Activated CD4-positive, alpha-beta T cell treated with anti-CD3 and anti-CD28 coated beads, Interleukin-2, Interleukin-6, amounts not matched to agents 100 ng/mL and 50 ng/mL, durations not matched to agents 16 hours and 8 hours (primary cell): Measurements from ENCODE around the gene MMD2.
"Not testable (repeated sequence)": the region's sequence is repeated elsewhere in the genome, so short reads cannot be mapped to it uniquely, and the experiment has no call there.

Experiments
- DNase-seq: peaks from one replicate; pipeline ENCODE4 v3.0.0-alpha.2; 2020

Gene MMD2

GRCh38 chr7:4958477-4959301 lies at the start of gene MMD2:
Gene MMD2, minus strand, starts transcription at chr7:4959187. Its CDS starts 170 bp downstream, at chr7:4959017.
- no peak for DNase-seq

DNA sequence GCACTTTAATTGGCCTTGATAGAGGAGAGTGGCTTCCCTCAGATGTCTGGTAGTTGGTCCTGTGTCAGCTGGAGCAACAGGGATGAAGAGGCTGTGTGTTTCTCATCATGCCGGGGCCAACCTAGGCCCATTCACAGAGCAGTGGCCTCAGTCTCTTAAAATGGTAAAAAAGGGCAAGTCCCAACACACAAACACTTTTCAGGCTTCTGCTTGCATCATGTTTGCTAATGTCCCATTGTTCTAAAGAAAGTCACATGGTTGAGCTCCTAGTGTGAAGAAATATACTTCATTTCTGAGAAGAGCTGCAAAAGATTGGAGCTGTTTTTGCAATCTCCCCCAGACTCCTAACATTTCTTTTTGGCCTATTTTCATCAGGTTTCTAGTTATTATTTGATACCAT lies 46.1 kb upstream of the MMD2 start:
- DNase-seq: no peak

DNA sequence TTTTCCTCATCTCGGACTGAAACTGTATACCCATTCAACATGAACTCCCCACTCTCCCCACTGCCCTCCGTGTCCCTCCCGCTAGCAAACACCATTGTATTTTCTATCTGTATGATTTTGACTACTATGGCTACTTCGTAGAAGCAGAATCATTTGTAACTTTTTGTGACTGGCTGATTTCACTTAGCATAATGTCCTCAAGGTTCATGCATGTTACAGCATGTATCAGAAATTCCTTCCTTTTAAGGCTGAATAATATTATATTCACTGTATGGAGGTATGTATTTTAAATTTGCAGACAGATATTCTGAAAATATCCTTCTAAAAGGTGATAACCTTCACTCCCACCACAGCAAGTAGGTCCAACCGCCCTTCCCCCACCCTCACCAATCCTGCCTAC lies 42.9 kb upstream of the MMD2 start:
- DNase-seq: no peak

DNA sequence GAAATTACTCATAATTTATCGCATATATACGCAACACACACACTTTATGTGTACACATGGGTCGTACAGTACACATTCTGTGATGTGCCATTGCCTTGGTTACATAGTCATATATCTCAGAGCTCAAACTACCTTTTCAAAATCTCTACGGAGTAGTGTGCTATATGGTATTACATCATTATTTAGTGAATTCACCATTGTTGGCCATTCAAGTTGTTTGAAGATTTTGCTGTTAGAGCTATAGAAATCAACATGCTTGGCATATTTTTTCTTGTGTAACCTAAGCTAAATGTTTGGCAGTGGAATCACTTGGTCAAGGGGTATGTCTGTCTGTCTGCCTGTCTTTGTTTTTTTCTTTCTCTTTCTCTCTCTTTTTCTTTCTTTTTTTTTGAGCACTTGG lies 42.0 kb upstream of the MMD2 start:
- DNase-seq: no peak

- DNase-seq: no peak
These were observed 40.5 kb upstream of the MMD2 start for GRCh38 chr7:4999369-4999950.

- DNase-seq: no peak
These were observed 39.9 kb upstream of the MMD2 start for GRCh38 chr7:4998910-4999309.

- DNase-seq: no peak
These were observed 39.3 kb upstream of the MMD2 start for GRCh38 chr7:4998244-4998643.

GRCh38 chr7:4996696-4997222 lies 37.8 kb upstream of the MMD2 start:
- DNase-seq: no peak

DNA sequence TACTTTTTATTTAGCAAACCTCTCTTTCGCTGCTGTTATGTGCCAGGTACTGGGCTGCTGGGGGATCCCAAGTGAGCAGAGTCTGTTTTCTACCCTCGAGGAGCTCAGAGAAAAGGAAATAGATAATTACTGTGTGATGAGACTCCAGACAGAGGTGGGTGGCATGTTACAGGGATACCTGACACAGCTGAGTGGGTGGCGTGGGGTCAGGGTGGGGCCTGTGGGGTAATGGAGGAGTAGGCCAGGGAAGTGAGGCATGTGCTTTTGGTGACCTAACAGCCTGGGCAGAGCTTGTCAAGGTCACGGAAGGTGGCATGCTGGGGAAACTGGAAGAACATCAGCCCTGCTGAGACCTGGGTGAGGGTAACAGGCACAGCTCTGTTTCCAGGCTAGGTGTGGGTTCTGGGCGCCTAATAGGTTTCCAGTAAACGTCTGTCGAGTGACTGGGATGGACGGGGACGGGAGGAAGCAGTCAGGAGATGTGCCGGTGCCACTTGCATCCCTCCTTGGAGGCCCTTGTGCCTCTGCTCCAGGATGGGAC lies 36.5 kb upstream of the MMD2 start:
- no peak for DNase-seq

GRCh38 chr7:4993471-4993870 lies 34.5 kb upstream of the MMD2 start:
- DNase-seq: no peak

DNA sequence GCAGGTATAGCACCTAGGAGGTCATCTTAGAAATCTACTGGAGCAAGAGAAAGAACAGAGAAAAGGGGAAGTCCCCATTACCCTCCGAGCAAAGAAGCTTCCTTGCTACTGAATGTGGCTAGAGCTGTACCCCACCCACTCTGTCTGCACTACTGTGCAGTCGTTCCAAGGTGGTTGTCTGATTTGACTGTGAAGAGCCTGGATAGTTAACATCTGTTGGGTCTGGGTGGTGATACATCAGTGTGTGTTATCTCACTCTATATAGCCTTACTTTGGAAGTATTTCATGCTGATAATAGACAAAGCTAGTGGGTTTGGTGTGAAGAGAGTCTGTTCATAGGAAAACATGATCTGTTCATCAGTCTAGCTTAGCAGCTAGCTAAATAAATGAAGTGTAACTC lies 23.8 kb upstream of the MMD2 start:
- not testable (repeated sequence) for DNase-seq

DNA sequence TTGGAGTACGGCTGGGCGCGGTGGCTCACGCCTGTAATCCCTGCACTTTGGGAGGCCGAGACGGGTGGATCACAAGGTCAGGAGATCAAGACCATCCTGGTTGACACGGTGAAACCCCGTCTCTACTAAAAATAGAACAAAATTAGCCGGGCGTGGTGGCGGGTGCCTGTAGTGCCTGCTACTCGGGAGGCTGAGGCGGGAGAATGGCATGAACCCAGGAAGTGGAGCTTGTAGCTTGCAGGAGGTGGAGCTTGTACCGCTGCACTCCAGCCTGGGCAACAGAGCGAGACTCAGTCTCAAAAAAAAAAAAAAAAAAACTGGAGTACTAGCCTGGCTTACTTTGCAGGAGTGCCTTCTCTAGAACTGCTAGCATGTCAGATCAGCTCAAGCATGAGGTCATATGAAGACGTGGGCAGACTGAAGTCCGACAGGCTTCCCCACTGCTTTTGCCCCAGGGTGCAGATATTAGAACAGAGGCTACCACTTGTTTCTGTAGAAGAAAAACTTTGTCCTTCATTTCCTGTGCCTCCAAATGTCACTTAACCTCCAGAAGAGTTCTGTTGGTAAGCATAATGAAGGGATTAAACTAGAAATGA lies 22.4 kb upstream of the MMD2 start:
- not testable (repeated sequence) for DNase-seq

DNA sequence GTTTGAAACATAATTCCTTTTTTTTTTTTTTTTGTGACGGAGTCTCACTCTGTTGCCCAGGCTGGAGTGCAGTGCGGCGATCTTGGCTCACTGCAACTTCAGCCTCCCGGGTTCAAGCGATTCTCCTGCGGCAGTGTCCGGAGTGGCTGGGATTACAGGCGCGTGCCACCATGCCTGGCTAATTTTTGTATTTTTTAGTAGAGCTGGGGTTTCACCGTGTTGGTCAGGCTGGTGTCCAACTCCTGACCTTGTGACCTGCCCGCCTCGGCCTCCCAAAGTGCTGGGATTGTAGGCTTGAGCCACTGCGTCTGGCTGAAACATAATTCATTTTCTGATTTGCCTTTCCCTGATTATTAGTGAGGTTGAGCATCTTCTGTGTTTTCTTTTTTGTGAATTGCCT lies 16.6 kb upstream of the MMD2 start:
- not testable (repeated sequence) for DNase-seq

- DNase-seq: peak; percentile 97
These were observed 14.8 kb upstream of the MMD2 start for GRCh38 chr7:4973728-4974198.

GRCh38 chr7:4972446-4972845 lies 13.5 kb upstream of the MMD2 start:
- not testable (repeated sequence) for DNase-seq

DNA sequence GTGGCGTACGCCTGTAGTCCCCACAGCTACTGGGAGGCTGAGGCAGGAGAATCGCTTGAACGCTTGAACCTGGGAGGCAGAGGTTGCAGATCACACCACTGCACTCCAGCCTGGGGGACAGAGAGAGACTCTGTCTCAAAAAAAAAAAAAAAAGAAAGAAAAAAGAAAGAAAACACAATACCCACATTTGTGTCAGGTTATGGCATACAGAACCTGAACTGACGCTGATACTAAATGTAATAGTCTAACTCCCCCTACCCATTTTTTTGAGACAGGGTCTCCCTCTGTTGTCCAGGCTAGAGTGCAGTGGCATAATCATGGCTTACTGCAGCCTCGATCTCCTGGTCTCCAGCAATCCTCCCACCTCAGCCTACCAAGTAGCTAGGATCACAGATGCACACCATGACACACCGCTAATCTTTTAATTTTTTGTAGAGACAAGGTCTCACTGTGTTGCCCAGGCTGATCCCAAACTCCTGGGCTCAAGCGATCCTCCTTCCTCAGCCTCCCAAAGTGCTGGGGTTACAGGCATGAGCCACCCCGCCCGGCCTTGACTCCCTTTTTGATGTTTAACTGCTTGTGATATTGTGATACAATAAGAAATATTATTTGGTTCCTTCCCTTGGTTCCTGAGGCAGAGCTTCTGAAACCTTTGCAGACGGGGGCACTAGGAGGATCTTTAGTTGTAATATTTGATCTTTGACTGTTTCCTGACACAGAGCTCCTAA lies 6.5 kb upstream of the MMD2 start:
- DNase-seq: no peak

- DNase-seq: no peak
These were observed 5.5 kb upstream of the MMD2 start for GRCh38 chr7:4964506-4964905.

GRCh38 chr7:4962872-4963775 lies 4.1 kb upstream of the MMD2 start:
- DNase-seq: no peak

DNA sequence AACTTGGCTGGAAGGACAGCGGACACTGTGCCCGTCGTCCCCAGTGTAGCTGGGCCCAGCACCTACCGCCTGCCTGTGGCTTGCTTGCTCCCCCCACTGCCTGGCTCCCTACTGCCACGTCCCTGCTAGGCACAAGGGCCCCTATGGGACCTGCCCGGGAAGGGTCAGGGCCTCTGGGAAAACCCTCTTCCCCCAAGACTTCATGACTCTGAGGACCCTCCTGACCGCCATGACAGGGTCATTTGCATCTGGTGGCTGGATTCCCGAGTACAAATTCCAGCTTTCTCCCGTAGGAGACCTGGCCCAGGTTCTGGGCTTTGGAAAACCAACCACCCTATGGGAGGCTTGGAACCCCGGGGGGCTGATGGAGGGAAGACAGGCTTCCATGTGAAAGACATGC lies 1.4 kb upstream of the MMD2 start:
- no peak for DNase-seq

GRCh38 chr7:4959893-4960292 lies 906 bp upstream of the MMD2 start:
- no peak for DNase-seq

- no peak for DNase-seq
These were observed 319 bp upstream of the MMD2 start for GRCh38 chr7:4959306-4959705.
